ENCODE data around the gene MXRA7.
"Not testable (repeated sequence)": the region's sequence is repeated elsewhere in the genome, so short reads cannot be mapped to it uniquely, and the experiment has no call there.

Gene MXRA7, protein sequence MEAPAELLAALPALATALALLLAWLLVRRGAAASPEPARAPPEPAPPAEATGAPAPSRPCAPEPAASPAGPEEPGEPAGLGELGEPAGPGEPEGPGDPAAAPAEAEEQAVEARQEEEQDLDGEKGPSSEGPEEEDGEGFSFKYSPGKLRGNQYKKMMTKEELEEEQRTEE

DNA sequence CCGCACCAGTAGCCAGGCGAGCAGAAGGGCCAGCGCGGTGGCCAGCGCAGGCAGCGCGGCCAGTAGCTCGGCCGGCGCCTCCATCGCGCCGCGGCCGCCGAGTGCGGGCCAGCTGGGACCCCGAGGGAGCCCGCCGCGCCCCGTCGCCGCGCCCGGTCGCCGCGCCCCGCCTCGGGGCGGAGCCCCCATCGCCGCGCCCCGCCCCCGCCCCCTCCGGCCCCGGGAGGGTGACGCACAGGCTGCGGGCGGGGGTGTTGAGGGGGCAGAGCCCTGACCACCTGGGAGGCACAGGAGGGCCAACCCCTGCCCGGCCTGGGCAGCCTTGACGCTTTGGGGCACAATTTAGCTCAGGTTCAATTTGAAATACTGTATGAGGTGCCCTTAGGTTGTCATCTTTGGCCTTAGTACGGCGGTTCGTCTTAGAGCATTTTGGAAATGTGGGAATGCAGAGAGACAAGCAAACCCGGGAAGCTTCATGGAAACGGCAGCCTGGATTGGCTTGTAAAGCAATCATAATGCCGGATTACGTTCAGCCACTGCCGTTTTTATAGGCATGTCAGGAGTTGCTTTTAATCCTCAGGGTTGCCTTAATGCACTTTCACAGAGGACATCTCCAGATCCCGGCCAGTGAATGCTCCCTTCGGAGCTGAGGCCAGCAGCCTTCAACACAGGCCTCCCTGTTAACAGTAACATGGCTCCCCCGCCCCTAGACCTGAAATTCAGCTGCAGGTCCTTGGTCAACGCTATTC lies at the start of gene MXRA7:
Gene MXRA7 (minus strand): TSS at position 103 of the 749 bp plus-strand sequence. CDS start 19 bp downstream, at position 84.
- peak within 1 kb of the TSS; percentile 81 for H3K9ac ChIP-seq

DNA sequence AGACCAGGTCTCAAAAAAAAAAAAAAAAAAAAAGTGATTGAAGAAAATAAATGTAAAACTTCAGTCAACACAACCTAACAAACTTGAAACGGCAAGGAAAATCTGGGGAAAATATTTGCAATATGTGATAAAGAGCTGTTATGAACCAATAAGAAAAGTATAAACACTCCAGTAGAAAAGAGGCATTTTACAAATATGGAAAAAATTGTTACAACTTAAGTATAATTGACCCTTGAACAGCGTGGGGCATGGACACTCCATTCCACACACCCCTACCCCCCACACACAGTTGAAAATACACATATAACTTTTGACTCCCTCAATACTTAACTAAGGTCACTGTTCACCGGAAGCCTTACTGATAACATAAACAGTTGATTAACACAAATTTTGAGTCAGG lies 47.8 kb upstream of the MXRA7 start:
- no peak overlapping the region for H3K27ac ChIP-seq
- H3K4me2 ChIP-seq: no peak overlapping the region
- H3K9ac ChIP-seq: no peak overlapping the region
- no peak for TF ChIP-seq Cebpa-rat (IDR thresholded peaks at IDR 0.05)
- peaks cover 11% of the 10 kb centered on the region; the same call in 1 of the 2 replicates for H3K9me3 ChIP-seq
- H4K20me1 ChIP-seq: no peaks in the 10 kb centered on the region
- H3K27me3 ChIP-seq: no peaks in the 10 kb centered on the region
- H3K36me3 ChIP-seq: peaks cover 75% of the 10 kb centered on the region
- H3K4me3 ChIP-seq: no peak overlapping the region
- H3K4me1 ChIP-seq: peaks cover 3% of the 10 kb centered on the region

More for the DNA sequence above, at the start of gene MXRA7:
- Histone ChIP-seq H3K27ac (peak within 1 kb of the TSS; percentile 83), H3K4me2 (peak within 1 kb of the TSS; percentile 98), H4K20me1 (peaks cover 25% of the 10 kb centered on the region), H3K4me3 (peak within 1 kb of the TSS; percentile 76), H3K27me3 (no peaks in the 10 kb centered on the region), H3K9me3 (no peaks in the 10 kb centered on the region), H3K36me3 (peaks cover 31% of the 10 kb centered on the region), H3K4me1 (peaks cover 83% of the 10 kb centered on the region)
- no peak for TF ChIP-seq Cebpa-rat (IDR thresholded peaks at IDR 0.05)

DNA sequence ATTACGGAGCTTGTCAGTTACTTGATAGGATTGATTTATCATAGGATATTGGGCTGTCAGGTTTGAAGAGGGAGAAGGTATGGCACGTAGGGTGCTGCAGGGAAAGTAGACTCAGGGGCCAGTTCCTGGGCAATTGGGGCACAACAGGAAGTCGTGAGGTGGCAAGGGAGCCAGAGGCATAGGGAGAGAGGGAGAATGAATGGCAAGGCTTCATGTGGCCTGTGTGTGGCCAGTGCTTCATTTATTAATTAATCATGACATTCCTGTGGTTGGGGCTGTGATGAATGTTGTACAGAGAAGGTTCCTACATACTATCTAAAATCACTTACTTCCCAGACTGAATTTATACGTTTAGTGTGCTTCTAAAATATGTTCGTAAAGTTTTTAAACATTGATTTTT lies 46.5 kb upstream of the MXRA7 start:
- no peaks in the 10 kb centered on the region for H3K27me3 ChIP-seq
- peaks cover 63% of the 10 kb centered on the region for H3K36me3 ChIP-seq
- TF ChIP-seq Cebpa-rat (IDR thresholded peaks at IDR 0.05): no peak
- no peak overlapping the region for H3K27ac ChIP-seq
- H3K4me2 ChIP-seq: no peak overlapping the region
- no peaks in the 10 kb centered on the region for H4K20me1 ChIP-seq
- H3K9ac ChIP-seq: no peak overlapping the region
- peaks cover 9% of the 10 kb centered on the region; the same call in 1 of the 2 replicates for H3K9me3 ChIP-seq
- no peak overlapping the region for H3K4me3 ChIP-seq
- H3K4me1 ChIP-seq: peaks cover 9% of the 10 kb centered on the region

DNA sequence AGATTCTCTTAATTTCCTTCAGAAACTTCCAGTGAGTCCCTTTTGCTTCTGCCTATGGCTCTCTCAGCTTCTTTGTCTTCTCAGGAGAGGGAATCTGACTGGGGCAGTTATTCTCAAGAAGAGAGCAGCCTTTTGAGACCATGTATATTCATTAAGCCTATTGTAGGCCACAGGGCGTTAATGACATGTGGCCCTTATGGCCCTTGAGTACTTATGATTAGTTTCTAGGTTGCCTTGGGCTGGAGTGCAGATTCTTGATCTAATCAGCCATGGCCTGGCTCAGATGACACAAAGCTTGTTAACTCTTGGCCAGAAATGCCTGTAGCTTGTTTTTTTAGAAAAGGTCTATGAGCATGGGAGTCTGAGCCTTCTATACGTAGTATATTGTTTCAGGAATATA lies 44.5 kb upstream of the MXRA7 start:
- TF ChIP-seq Cebpa-rat (IDR thresholded peaks at IDR 0.05): no peak
- Histone ChIP-seq H3K4me1 (peaks cover 9% of the 10 kb centered on the region), H3K27me3 (no peaks in the 10 kb centered on the region)

DNA sequence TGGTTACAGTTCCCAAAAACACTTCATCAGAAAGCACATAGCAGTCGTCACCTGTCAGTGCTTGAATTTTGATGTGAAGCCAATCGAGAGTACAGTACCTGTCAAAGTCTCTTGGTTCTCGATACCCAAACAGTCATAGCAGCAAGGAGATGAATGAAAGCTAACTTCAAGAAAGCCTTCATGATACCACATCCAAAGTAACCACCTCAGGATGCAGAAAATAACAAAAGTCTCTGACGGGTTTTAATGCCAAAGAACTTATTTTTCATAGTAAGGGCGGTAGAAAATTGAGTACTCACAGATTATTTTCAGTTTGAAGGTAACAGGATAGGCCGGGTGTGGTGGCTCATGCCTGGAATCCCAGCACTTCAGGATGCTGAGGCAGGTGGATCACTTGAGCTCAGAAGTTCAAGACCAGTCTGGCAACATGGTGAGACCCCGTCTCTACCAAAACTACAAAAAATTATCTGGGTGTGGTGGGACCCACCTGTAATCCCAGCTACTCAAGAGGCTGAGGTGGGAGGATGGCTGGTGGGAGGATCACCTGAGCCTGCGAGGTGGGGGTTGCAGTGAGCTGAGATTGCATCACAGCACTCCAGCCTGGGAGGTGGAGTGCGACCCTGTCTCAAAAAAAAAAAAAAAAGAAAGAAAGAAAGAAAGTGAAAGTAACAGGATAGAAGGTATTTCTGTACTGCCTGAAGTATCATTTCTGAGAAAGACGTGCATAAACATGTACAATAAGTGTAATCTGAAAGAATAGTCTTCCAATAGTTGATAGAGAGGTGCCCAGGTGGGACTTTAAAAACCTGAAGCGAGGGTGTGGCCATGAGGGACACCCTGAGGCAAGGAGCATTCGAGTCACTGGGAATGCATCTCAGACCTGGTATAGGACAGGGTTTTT lies 42.5 kb upstream of the MXRA7 start:
- H3K9me3 ChIP-seq: no peaks in the 10 kb centered on the region
- H4K20me1 ChIP-seq: no peaks in the 10 kb centered on the region
- H3K36me3 ChIP-seq: peaks cover 40% of the 10 kb centered on the region
- no peak overlapping the region for H3K4me3 ChIP-seq
- no peaks in the 10 kb centered on the region for H3K27me3 ChIP-seq
- peak overlapping the region; percentile 23; the same call in 1 of the 2 replicates for H3K9ac ChIP-seq
- 0 out of 2 replicates have a peak overlapping the region, but pooled peaks have one; percentile 33 for H3K27ac ChIP-seq
- peak overlapping the region; percentile 57 for H3K4me2 ChIP-seq
- no peak for TF ChIP-seq Cebpa-rat (IDR thresholded peaks at IDR 0.05)
- H3K4me1 ChIP-seq: peaks cover 18% of the 10 kb centered on the region

More for the DNA sequence above, 44.5 kb upstream of the MXRA7 start:
- H3K27ac ChIP-seq: no peak overlapping the region
- H3K9me3 ChIP-seq: peaks cover 4% of the 10 kb centered on the region; the same call in 1 of the 2 replicates
- H3K4me2 ChIP-seq: no peak overlapping the region
- H3K36me3 ChIP-seq: peaks cover 56% of the 10 kb centered on the region
- no peak overlapping the region for H3K9ac ChIP-seq
- H3K4me3 ChIP-seq: no peak overlapping the region
- no peaks in the 10 kb centered on the region for H4K20me1 ChIP-seq

DNA sequence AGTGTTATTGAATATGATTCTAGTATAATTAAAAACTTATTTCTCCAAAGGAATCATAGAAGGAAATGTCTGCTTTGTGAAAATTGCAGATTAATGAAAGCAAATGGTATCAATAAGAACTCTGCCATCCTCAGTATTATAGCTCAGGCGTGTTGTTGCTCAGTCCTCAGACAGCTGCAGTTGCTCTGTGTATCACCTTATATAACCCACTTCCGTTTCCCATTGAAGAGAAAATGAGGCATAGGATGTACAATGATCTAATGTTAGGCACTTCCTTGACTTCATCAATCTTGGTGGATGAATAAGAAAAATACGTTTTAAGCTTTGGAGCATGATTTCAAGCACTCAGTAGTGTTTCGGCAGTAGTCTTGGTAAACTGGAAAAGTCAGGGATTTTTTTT lies 41.2 kb upstream of the MXRA7 start:
- Histone ChIP-seq H4K20me1 (no peaks in the 10 kb centered on the region), H3K9ac (no peak overlapping the region), H3K27me3 (no peaks in the 10 kb centered on the region), H3K4me2 (no peak overlapping the region), H3K4me1 (peaks cover 31% of the 10 kb centered on the region), H3K4me3 (no peak overlapping the region), H3K36me3 (peaks cover 33% of the 10 kb centered on the region), H3K9me3 (peaks cover 1% of the 10 kb centered on the region; the same call in 1 of the 2 replicates), H3K27ac (no peak overlapping the region)
- TF ChIP-seq Cebpa-rat (IDR thresholded peaks at IDR 0.05): no peak

DNA sequence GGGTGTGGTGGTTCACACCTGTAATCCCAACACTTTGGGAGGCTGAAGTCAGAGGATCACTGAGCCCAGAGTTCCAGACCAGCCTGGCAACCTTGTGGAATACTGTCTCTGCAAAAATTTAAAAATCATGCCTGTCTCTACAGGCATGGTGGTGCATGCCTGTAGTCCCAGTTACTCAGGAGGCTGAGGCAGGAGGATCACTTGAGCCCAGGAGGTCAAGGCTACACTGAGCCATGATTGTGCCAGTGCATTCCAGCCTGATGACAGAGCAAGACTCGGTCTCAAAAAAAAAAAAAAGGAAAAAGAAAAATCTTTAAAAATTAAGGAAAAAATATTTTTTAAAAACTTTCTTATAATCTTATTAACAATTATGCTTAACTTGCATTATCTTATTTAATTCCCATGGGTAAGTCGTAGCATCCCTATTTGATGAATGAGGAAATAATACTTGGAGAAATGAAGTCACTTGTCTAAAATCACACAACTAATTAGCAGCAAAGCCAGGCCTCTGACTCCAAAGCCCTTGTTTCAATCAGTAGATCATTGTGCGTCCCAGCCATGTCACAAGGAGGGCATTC lies 40.7 kb upstream of the MXRA7 start:
- no peak overlapping the region for H3K27ac ChIP-seq
- no peak overlapping the region for H3K4me3 ChIP-seq
- H3K36me3 ChIP-seq: peaks cover 31% of the 10 kb centered on the region
- H3K4me2 ChIP-seq: no peak overlapping the region
- peaks cover 35% of the 10 kb centered on the region for H3K4me1 ChIP-seq
- TF ChIP-seq Cebpa-rat (IDR thresholded peaks at IDR 0.05): no peak
- H4K20me1 ChIP-seq: no peaks in the 10 kb centered on the region
- H3K9ac ChIP-seq: no peak overlapping the region
- no peaks in the 10 kb centered on the region for H3K27me3 ChIP-seq
- peaks cover 6% of the 10 kb centered on the region for H3K9me3 ChIP-seq

DNA sequence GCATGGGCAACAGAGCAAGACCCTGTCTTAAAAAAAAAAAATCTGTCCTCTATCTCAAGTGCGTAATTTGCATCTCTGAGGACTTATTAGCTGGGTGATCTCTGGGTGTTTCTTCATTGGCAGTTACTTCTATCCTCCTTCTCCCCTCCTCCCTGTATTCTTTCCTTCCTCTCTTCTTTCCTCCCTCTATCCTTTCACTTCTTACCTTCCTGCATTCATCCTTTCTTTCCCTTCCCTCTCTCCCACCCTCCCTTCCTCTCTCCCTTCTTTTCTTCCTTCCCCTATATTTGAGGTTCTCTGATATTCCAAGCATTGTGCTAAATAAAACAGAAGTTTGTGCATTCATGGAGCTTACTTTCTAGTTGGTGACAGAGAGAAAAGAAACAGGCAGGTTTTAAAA lies 37.9 kb upstream of the MXRA7 start:
- H3K9me3 ChIP-seq: peaks cover 15% of the 10 kb centered on the region
- peaks cover 37% of the 10 kb centered on the region for H3K36me3 ChIP-seq
- no peak overlapping the region for H3K9ac ChIP-seq
- H3K27me3 ChIP-seq: no peaks in the 10 kb centered on the region
- no peaks in the 10 kb centered on the region for H4K20me1 ChIP-seq
- H3K4me2 ChIP-seq: peak overlapping the region; percentile 84
- TF ChIP-seq Cebpa-rat (IDR thresholded peaks at IDR 0.05): no peak
- H3K27ac ChIP-seq: peak overlapping the region; percentile 84
- H3K4me3 ChIP-seq: no peak overlapping the region
- H3K4me1 ChIP-seq: peaks cover 33% of the 10 kb centered on the region

DNA sequence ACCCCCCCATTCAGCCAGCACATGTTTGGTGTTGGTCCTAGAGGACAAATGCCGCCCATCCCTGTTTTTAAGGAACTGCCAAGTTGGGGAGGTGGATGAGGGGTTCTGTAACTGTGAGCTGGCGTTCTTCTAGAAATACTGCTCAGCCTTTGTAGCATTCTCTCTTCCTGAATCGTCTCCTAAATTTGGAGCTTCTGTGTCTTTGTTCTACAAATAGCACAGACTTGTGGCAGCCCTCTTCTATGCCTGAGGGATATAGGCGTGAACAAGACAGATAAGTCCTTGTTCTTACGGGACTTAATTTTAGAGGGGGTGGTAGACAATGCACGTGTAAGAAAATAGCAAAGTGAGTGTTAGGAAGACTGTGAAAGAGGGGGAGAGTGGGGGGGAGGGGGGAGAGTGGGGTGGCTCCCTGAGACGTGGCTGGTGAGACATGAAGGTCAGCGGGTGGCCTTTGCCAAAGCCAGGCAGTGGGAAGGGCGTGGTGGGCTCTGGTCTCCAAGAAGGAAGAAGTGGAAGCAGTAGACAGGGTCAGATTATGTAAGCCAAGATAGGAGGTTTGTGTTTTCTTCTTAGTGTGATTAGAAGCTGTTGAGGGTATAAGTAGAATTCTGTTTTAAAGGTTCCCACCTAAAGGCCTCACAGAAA lies 37.1 kb upstream of the MXRA7 start:
- H3K4me1 ChIP-seq: peaks cover 26% of the 10 kb centered on the region
- H3K27me3 ChIP-seq: no peaks in the 10 kb centered on the region
- H3K36me3 ChIP-seq: peaks cover 45% of the 10 kb centered on the region
- no peak for TF ChIP-seq Cebpa-rat (IDR thresholded peaks at IDR 0.05)
- peak overlapping the region; percentile 37; the same call in 1 of the 2 replicates for H3K4me3 ChIP-seq
- peak overlapping the region; percentile 73 for H3K9ac ChIP-seq
- peaks cover 15% of the 10 kb centered on the region for H3K9me3 ChIP-seq
- H4K20me1 ChIP-seq: no peaks in the 10 kb centered on the region
- peak overlapping the region; percentile 84 for H3K4me2 ChIP-seq
- peak overlapping the region; percentile 84 for H3K27ac ChIP-seq

DNA sequence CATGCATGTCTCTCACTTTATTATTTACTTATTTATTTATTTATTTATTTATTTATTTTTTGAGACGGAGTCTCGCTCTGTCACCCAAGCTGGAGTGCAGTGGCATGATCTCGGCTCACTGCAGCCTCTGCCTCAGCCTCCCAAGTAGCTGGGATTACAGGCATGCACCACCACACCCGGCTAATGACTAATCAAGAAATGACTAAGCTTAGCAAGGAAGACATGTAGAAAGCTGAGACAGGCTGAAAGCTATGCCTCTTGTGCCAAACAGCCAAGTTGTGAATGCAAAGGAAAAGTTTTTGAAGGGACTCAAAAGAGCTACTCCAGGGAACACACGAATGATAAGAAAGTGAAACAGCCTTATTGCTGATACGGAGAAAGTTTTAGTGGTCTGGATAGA lies 35.0 kb upstream of the MXRA7 start:
- not testable (repeated sequence) for H3K27me3 ChIP-seq, H3K4me2 ChIP-seq, H4K20me1 ChIP-seq, H3K27ac ChIP-seq, H3K4me3 ChIP-seq, H3K9ac ChIP-seq
- H3K4me1 ChIP-seq: peaks cover 26% of the 10 kb centered on the region
- peaks cover 15% of the 10 kb centered on the region for H3K9me3 ChIP-seq
- peaks cover 57% of the 10 kb centered on the region for H3K36me3 ChIP-seq

Data from BLaER1 (cell line).